ENCODE results near the gene RAB5IF.
"Not testable (repeated sequence)": the region's sequence is repeated elsewhere in the genome, so short reads cannot be mapped to it uniquely, and the experiment has no call there.

Gene RAB5IF, protein sequence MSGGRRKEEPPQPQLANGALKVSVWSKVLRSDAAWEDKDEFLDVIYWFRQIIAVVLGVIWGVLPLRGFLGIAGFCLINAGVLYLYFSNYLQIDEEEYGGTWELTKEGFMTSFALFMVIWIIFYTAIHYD

DNA sequence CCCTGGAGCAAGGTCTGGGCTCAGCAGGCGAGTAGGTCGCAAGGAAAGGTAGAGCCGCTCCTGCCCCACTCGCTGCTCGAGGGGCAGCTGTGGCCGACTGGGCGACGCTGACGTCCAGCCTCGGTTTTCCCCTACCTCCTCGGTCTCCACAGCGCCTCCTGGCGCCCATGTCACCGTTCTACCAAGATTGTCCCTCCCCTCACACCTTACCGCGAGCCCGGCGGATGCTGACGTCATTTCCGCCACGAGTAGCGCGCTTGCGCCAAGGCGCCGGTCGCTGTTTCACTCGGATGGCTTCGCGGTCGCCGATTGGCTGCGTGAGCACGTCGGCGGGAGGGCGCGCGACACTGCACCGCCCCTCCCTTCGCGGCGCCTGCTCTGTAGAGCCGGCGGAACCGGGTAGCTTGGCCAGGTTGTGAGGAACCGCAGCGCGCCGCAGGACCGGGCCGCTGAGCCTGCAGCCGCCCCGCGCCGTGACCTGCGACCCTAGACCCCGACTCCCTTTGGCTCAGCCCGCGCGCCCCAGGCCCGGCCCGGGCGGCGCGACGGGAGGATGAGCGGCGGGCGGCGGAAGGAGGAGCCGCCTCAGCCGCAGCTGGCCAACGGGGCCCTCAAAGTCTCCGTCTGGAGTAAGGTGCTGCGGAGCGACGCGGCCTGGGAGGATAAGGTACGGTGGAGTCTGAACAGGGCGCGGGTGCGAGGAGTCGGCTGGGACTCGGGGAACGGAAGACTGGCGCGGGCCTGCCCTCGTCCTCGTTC lies at the start of gene RAB5IF:
Gene RAB5IF (plus strand): TSS at position 381 of the 759 bp plus-strand sequence. CDS start 173 bp downstream, at position 554.
- peak; percentile 100 for DNase-seq

DNA sequence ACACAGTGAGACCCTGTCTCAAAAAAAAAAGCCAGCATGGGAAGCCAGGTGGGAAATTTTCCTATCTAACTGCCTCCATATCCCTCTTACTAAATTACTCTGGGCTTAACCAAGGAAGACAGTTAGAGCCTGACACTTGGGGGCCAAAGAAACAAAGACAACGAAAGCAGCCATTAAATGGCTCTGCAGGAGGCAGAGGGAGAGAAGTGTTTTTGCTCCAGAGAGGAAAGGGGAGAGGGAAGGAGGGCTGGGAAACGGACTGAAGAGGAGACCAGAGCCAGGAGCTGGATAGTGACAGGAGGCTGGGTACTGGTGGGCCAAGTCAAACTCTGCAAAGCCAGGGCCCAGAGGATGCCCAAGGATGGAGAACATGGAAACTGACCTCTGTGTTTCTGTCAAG lies 42.9 kb upstream of the RAB5IF start:
- no peak for DNase-seq

DNA sequence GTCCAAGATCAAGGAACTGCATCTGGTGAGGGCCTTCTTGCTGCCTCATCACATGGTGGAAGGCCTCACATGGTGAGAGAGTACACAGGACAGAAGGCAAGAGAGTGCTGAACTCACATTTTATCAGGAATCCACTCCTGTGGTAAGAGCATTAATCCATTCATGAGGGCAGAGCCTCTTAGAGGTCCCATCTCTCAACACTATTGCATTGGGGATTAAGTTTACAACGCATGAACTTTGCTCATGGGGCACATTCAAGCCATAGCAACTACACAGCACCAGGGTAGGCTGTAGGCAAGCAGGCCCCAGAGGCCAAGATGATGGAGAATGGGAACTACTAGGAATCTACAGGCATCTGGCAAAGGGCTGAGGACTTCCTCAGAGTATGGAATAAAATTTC lies 42.2 kb upstream of the RAB5IF start:
- no peak for DNase-seq

DNA sequence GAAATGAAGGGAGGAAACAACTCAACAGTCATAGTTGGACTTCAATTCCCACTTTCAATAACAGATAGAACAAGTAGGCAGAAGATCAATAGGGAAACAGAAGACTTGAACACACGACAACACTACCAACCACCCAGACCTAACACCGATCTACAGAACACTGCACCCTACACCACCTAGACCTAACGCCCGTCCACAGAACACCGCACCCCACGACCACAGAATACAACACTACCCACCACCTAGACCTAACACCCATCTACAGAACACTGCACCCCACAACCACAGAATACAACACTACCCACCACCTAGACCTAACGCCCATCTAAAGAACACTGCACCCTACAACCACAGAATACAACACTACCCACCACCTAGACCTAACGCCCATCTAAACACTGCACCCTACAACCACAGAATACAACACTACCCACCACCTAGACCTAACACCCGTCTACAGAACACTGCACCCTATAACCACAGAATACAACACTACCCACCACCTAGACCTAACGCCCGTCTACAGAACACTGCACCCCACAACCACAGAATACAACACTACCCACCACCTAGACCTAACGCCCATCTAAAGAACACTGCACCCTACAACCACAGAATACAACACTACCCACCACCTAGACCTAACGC lies 41.4 kb upstream of the RAB5IF start:
- not testable (repeated sequence) for DNase-seq

DNA sequence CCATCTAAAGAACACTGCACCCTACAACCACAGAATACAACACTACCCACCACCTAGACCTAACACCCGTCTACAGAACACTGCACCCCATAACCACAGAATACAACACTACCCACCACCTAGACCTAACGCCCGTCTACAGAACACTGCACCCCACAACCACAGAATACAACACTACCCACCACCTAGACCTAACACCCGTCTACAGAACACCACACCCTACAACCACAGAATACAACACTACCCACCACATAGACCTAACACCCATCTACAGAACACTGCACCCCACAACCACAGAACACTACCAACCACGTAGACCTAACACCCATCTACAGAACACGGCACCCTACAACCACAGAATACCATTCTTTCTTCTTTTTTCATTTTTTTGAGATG lies 40.9 kb upstream of the RAB5IF start:
- DNase-seq = not testable (repeated sequence)

DNA sequence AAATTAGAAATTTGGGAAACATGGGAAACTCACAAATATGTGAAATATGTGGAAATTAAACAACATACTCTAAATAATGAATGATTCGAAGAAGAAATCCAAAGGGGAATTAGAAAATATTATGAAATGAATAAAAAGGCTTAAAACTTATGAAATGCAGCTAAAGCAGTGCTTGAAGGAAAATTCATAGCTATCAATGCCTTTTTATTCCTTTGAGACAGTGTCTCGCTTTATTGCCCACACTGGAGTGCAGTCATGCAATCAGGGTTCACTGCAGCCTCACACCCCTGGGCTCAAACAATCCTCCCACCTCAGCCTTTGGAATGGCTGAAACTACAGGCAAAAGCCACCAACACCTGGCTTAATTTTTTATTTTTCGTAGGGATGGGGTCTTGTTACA lies 40.1 kb upstream of the RAB5IF start:
- no peak for DNase-seq

DNA sequence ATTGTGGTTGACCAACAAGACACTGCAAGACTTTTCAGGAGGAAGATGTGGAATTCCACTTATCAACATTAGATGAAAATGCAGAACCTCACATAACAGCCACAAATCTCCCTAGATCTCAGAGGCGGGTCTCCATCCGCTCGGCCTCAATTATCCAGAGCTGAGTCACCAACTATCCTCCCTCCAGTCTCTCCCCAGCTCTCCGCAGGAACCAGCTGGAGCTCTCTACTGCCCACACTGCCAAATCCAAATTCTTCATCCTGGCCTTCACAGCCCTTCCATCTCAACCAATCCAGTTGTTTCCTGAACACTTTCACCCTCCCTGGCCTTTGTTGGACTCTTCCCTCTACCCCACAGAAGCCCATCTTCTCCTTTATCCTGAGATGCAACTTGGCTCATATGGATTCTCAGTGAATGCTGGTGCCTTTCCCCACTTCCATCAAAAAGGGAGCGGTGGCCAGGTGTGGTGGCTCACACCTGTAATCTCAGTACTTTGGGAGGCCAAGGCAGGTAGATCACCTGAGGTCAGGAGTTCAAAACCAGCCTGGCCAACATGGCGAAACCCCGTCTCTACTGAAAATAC lies 35.6 kb upstream of the RAB5IF start:
- no peak for DNase-seq

DNA sequence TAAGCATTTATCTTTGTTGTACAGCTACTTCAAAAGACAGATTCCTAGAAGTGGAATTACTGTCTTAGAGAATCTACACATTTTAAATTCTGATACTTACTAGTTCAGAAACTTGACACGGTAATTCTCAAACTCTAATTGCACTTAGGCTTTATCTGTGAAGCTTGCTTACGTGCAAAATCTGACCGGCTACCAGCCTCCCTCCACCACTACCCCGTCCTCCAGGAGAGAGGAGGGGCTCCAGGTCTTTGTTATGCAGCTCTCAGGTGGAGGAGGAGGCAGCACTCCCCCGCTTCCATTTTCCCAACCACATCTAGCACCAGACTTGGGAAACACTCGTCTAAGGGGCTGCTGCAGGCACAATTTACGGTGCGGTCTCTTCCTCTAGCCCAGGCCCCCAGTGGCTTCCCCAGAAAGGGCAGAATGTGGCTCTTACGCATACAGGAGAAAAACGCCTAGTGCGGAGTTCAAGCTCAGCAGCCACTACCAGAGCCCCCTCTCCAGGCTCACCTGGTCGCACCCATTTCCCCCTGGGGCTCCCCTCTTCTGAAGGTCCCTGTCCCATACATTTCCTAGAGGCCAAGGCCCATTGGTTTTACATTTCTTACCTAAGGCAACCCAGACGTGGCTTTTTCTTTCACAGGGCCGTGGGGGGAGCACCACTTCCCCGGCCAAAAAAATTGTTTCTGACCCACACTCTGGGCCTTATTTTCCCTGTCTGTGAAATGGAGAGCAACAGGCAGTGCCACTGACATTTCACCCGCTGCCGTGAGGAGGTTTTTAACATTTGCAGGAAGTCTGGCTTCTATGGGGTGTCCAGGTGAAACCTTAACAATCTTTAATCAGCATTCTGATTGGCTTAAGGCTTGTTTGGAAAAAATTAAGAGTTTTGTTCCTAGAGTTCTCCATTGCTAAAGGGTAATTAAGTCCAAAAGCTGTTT lies 33.7 kb upstream of the RAB5IF start:
- no peak for DNase-seq

DNA sequence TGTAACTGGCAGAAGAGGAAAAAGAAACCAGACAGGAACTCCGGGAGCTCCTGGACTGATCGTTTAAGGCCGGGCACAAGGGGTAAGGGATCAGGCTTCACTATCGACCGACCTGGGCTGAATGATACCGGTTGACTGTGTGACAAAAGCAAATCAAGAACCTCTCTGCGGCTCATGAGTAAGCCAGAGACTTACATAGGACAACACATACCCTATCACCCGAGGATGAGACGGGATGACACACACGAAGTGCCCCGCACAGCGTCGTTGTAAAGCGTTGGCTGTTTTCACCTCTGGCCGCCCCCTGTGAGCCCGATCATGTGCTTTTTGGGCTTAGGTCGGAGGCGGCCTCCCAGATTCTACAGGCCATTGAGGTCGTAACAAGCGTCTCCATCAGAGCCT lies 32.9 kb upstream of the RAB5IF start:
- peak; percentile 88 for DNase-seq

DNA sequence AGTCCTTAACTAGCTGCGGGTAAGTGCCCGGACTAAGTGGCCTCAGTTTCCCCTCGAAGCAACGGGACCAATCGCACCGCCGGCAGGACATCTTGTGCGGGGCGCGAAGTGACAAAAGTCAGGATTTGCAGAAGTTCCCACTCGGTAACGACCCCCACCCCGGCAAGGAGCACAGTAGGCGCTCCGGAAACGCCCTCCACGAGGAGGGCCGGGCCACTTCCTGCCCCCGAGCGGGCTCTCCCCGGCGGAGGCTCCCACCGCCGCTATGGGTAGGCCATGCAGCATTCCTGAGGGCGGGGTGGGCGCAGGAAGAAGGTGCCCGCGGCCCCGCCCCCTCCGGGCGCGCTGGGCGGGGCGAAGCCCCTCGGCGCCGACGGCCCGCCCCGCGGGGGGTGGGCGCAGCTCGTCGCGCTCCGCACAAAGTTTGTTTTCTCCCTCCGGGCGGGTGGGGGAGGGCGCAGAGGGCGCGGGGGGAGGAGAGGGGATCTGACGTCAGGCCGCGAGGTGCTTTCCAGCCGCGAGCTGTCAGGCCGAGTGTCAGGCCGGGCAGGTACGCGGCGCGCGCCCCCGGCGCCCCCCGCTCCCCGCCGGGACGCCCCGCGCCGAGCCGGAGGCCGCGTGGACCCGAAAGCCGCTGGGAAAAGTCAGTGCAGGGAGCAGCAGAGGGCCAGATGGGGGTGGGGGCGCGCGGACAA lies 32.3 kb upstream of the RAB5IF start, which contains the start of gene TGIF2:
Gene TGIF2 (plus strand): TSS at position 495 of the 695 bp plus-strand sequence. CDS start 5,178 bp downstream, outside the sequence.
- DNase-seq = peak; percentile 89

DNA sequence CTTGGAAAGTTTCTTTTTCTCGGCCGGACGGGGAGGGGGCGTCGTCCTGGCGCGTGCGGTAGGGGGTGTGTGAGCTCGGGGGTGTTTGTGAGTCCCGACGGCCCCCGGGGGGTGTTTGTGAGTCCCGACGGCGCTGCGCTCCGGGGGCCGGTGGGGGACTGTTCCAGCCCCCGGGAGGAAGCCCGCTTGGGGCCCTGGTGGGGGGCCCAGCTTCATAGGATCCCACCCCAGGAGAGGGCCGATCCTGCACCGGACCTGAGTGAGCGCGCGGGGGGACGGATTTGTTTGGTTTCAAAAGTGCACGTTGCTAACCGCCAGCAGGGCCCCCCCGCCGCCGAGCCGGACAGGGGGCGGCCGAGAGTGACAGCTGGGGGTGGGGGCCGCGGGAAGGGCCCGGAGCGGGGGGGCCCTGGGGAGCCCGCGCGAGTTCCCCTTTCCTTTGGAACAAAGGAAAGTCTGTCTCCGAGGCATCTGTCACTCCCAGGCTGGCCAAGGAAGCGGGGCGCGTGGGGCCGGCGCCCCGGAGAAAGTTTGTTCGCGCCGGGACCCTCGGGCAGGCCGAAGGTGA lies 31.7 kb upstream of the RAB5IF start:
- peak; percentile 35 for DNase-seq

DNA sequence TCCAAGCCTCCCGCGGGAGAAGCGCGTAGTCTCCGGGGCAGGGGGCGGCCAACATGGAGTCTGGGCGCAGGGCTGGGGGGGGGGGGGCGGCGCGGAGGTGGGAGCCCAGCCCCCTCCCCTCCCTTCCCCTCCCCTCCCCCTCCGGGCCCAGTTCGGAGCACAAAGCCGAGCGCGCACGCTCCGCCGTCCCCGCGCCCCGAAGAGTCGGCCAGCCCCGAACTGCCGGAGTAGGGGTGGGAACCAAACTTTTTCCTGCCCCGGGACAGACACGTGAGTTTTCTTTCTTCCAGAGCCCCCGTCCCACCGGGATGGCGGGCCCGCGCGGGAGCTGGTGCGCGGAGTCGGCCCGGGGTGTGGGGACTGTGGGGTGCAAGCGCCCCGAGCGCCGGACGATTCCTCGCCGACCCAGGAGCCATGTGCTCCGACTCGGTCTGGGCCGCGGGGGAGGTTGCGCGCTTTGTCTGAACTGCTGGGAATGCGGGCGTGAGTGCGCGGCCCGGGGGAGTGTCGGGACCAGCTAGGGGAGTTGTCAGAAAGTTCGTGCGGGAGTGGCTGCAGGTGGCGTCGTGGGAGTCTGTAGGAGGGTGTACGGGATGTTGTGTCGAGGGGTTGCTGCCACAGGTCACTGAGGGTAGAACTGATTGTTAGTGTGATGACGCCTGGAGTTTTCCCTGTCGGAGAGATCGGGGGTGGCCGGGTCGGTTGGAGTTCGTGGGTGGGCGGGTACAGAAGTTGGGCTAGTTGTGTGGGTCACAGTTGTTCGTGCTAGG lies 31.0 kb upstream of the RAB5IF start:
- peak; percentile 66 for DNase-seq

DNA sequence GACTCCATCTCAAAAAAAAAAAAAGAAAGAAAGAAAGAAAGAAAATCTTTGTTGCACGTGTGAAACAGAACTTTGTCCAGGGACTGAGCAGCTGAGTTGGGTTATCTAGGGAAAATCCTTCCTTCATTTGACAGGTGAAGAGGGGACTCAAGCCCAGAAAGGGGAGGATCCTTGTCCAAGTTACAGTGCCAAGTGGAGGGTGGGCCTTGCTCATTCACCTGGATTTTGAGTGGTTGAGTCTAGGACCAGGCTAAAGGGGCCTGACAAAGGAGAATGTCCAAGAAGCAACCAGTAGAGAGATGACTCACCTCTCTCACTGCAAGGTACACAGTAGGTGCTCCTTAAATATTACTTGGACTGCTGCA lies 29.5 kb upstream of the RAB5IF start:
- DNase-seq = no peak

DNA sequence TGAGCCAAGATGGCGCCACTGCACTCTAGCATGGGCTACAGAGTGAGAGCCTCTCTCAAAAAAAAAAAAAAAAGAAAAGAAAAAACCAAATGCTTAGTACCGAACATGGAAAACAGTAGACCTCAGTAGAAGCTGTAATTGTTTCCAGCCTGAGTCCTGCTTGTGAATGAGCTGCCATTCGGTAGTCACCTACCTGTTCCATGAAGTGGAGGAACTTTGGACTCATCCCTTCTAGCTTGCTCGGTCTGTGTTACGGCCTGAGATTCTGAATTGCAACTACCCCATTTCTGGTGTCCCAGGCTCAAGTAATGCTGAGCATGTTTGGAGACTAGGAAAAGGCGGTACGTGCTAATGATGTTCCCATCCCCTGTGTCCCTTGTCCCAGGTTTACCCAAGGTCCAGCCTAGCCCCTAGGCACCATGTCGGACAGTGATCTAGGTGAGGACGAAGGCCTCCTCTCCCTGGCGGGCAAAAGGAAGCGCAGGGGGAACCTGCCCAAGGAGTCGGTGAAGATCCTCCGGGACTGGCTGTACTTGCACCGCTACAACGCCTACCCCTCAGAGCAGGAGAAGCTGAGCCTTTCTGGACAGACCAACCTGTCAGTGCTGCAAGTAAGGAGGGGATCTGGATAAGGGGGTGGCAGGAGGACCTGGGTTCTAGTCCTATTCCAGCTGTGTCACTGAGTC lies 27.1 kb upstream of the RAB5IF start:
- no peak for DNase-seq

DNA sequence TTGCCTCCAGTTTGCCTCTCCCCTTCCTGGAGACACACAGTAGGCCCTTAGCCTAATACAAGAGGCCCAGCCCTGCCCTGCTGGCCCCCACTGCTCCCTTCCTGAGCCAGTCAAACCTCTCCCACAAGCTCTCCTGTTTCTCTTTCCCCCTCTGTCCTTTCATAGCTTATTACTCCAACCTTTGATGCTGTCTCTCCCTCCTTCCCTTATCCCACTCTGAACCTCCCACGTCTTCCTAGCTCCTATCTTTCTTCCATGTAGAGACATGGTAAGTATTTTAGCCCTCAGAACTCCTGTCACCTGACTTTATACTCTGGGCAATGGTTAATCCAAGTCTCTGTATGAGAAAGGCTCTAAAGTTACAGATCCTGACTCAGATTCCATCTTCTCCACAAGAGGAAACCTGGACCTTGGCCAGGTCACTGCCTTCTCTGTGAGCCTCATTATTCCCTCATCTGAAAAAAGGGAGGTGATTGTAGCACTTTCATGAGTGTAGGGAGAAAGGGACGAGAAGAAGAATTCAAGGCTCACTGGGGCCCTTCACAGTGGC lies 25.5 kb upstream of the RAB5IF start:
- DNase-seq = no peak

DNA sequence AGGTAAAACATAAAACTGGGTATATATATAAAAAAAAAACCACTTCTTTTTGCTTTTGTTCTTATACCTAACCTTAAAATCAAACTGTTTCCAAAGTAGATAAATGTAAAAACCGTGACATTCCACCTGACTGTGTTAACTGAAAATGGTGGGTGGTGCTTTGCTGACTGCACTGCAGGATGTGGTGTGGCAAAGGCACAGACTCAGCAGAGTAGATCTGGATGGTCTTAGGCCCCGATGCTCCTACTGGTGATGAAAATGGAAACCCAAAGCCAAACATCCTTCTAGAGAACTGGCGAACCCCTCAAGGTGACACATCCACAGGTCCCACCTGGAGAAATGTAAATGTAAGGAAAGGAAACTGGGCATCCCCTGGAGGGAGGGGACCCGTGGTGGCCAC lies 23.3 kb upstream of the RAB5IF start:
- DNase-seq = peak; percentile 42

DNA sequence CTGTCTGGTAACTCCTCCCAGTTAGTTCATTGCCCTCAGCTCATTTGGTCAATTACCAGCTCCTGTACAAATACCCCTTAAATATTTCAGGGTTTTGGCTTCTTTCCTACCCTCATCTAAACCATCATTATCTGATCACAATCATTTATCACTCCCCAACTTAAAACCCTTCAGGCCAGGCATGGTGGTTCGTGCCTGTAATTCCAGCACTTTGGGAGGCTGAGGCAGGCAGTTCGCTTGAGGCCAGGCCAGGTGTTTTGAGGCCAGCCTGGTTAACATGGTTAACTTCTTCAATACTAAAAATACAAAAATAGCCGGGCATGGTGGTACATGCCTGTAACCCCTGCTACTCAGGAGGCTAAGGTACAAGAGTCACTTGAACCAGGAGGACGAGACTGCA lies 22.8 kb upstream of the RAB5IF start:
- DNase-seq = no peak

DNA sequence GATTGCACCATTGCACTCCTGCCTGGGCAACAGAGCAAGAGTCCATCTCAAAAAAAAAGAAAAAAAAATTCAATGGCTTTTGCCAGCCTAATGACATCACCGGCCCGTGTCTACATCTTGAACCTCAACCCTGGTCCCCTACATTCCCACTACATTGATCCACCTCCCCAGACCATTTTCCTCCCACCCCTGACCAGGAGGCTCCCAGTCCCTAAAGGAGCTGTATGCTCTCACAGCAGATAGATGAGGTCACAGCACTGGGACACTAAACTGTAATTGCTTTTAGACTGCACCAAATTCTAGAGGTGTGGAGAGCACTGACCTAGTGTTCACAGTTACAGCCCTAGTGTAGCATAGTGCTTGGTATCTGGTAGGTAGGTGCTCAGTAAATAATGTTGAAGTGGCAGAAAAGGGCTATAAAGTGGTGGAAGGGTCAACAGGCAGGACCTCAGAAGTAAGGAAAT lies 21.5 kb upstream of the RAB5IF start:
- no peak for DNase-seq

DNA sequence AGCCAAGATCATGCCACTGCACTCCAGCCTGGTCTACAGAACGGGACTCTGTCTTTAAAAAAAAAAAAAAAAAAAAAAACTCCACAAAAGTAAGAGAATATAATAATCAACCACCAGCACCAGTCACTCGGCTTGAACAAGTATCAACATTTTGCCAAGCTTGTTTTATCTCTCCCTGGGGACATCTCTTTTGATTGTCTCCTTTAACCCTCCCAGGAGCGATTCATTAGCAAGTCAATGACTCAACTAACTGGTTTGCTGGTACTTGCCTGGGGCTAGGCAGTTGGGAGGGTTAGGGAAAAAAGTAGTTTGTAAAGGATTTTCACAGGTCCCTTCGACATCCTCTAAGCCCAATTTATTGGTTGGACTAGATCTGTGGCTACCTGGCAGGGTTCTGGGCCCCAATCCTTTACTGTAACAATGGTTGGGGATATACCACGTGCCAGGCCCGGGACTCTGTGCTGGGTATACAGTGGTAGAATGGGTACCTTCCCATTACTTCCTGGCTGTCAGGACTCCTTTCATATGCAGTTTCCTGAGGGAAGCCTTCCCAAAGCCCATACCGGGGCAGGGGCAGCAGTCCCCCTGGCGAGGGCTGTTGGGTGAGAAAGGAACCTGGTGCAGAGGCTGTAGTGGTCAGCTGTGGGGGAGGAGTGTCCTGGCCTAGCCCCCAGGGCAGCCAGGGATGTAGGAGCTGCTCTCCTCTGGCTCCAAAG lies 20.0 kb upstream of the RAB5IF start:
- DNase-seq = no peak
